HG02759 (cell line): ENCODE data around the gene DOCK3.
"Not testable (repeated sequence)": the region's sequence is repeated elsewhere in the genome, so short reads cannot be mapped to it uniquely, and the experiment has no call there.

ENCODE experiments used
- ATAC-seq: cut with Tn5 transposase; IDR thresholded peaks from one replicate; pipeline ENCODE4 v1.9.1; 2021; ENCODE audit warnings: mild to moderate bottlenecking, moderate library complexity; ENCODE audit not compliant: unreplicated experiment

Gene DOCK3

GRCh38 chr3:50676031-50676705 lies 1.4 kb downstream of the DOCK3 start:
- no peak for ATAC-seq

GRCh38 chr3:50687127-50687751 lies 12.5 kb downstream of the DOCK3 start:
- no peak for ATAC-seq

- no peak for ATAC-seq
These were observed 13.2 kb downstream of the DOCK3 start for GRCh38 chr3:50687916-50688315.

- not testable (repeated sequence) for ATAC-seq
These were observed 13.9 kb downstream of the DOCK3 start for GRCh38 chr3:50688602-50689001.

GRCh38 chr3:50689558-50689957 lies 14.8 kb downstream of the DOCK3 start:
- ATAC-seq = no peak

GRCh38 chr3:50695031-50695430 lies 20.3 kb downstream of the DOCK3 start:
- ATAC-seq = no peak

- ATAC-seq = no peak
These were observed 21.5 kb downstream of the DOCK3 start for GRCh38 chr3:50696276-50696675.

- ATAC-seq = no peak
These were observed 23.5 kb downstream of the DOCK3 start for GRCh38 chr3:50698269-50698668.

- ATAC-seq = no peak
These were observed 33.9 kb downstream of the DOCK3 start for GRCh38 chr3:50708620-50709019.

GRCh38 chr3:50714946-50715345 lies 40.2 kb downstream of the DOCK3 start:
- no peak for ATAC-seq

- no peak for ATAC-seq
These were observed 50.1 kb downstream of the DOCK3 start for GRCh38 chr3:50724831-50725230.

GRCh38 chr3:50734985-50735384 lies 60.3 kb downstream of the DOCK3 start:
- ATAC-seq = no peak

- ATAC-seq = no peak
These were observed 62.6 kb downstream of the DOCK3 start for GRCh38 chr3:50737193-50737905.

GRCh38 chr3:50737906-50738598 lies 63.3 kb downstream of the DOCK3 start:
- ATAC-seq = no peak

- ATAC-seq = no peak
These were observed 68.9 kb downstream of the DOCK3 start for GRCh38 chr3:50743643-50744042.

- ATAC-seq = no peak
These were observed 75.1 kb downstream of the DOCK3 start for GRCh38 chr3:50749822-50750221.

- ATAC-seq = no peak
These were observed 84.3 kb downstream of the DOCK3 start for GRCh38 chr3:50759015-50759414.

- ATAC-seq = no peak
These were observed 103.0 kb downstream of the DOCK3 start for GRCh38 chr3:50777680-50778079.

GRCh38 chr3:50781766-50782165 lies 107.0 kb downstream of the DOCK3 start:
- ATAC-seq = not testable (repeated sequence)

GRCh38 chr3:50786631-50787030 lies 111.9 kb downstream of the DOCK3 start:
- no peak for ATAC-seq

- not testable (repeated sequence) for ATAC-seq
These were observed 116.2 kb downstream of the DOCK3 start for GRCh38 chr3:50790894-50791293.
